Spleen (tissue), 7 donors: ENCODE measurements around the gene IL1RAPL1.

ENCODE experiments used
- CTCF ChIP-seq, 11 experiments: fragments of 200-600 bp in 7 of 11; fragments of 450-650 bp in 4 of 11; sonication (generic) in 4 of 11; IDR thresholded peaks in 8 of 11; conservative IDR thresholded peaks in 3 of 11; 1 replicate in 7 of 11; 2 replicates in 4 of 11; pipeline versions ENCODE4 v1.4.0 to v1.8.0; 2016 to 2021; ENCODE audit warnings: antibody characterized with exemption in 11 of 11, inconsistent platforms in 4 of 11, mild to moderate bottlenecking in 1 of 11
- POLR2A ChIP-seq, 3 donors: fragments of 450-650 bp; IDR thresholded peaks; one replicate each; pipeline ENCODE4 v1.5.1; 2017; ENCODE audit warnings: antibody characterized with exemption in 3 of 3, mild to moderate bottlenecking in 1 of 3
- POLR2AphosphoS5 ChIP-seq, 3 donors: sonication (generic); formaldehyde crosslinking; IDR thresholded peaks; one replicate each; pipeline ENCODE4 v1.5.1; 2017; ENCODE audit warnings: antibody characterized with exemption in 3 of 3
- donor health status: DM: no; HTN: no; CAD: no; lungs with moderate emphysema.
- donor health status: DM: no; HTN: no; CAD: no.
- donor health status: DM: no; HTN: no; CAD: no.

GRCh38 chrX:29348288-29348687 is 761.0 kb downstream of the IL1RAPL1 start:
- TF ChIP-seq CTCF (IDR thresholded peaks at IDR 0.05 in 8 of 11, conservative IDR thresholded peaks at IDR 0.05 in 3 of 11) (no peak), POLR2A (IDR thresholded peaks at IDR 0.05) (no peak), POLR2AphosphoS5 (IDR thresholded peaks at IDR 0.05) (no peak)
